GM18517 (cell line): ENCODE measurements around the gene MADD.

ENCODE experiments used
- ATAC-seq: cut with Tn5 transposase; IDR thresholded peaks from one replicate; pipeline ENCODE4 v1.9.1; 2021; ENCODE audit warnings: mild to moderate bottlenecking, moderate library complexity; ENCODE audit not compliant: unreplicated experiment

The MADD gene

GRCh38 chr11:47269829-47270305 is at the start of gene MADD:
TSS of gene MADD (plus strand) at chr11:47270133.
- ATAC-seq, result peak; percentile 74

GRCh38 chr11:47220401-47220821 is 49.5 kb upstream of the MADD start:
- no peak for ATAC-seq

GRCh38 chr11:47222696-47223095 is 47.2 kb upstream of the MADD start:
- no peak for ATAC-seq

GRCh38 chr11:47225552-47226400 is 44.2 kb upstream of the MADD start:
- peak; percentile 81 for ATAC-seq

- ATAC-seq, result no peak
These were observed 40.8 kb upstream of the MADD start for GRCh38 chr11:47229161-47229560.

- no peak for ATAC-seq
These were observed 36.9 kb upstream of the MADD start for GRCh38 chr11:47233051-47233450.

- ATAC-seq, result no peak
These were observed 35.8 kb upstream of the MADD start for GRCh38 chr11:47233989-47234668.

GRCh38 chr11:47234669-47235100 is 35.2 kb upstream of the MADD start:
- ATAC-seq, result no peak

- no peak for ATAC-seq
These were observed 34.8 kb upstream of the MADD start for GRCh38 chr11:47235163-47235562.

- no peak for ATAC-seq
These were observed 33.5 kb upstream of the MADD start for GRCh38 chr11:47236482-47236881.

GRCh38 chr11:47239852-47240251 is 30.1 kb upstream of the MADD start:
- ATAC-seq, result no peak

- no peak for ATAC-seq
These were observed 28.1 kb upstream of the MADD start for GRCh38 chr11:47241841-47242301.

GRCh38 chr11:47242596-47243192 is 27.2 kb upstream of the MADD start:
- ATAC-seq, result no peak

- ATAC-seq, result no peak
These were observed 26.5 kb upstream of the MADD start for GRCh38 chr11:47243454-47243853.

- no peak for ATAC-seq
These were observed 25.2 kb upstream of the MADD start for GRCh38 chr11:47244448-47245350.

GRCh38 chr11:47245611-47246357 is 24.1 kb upstream of the MADD start:
- no peak for ATAC-seq

- ATAC-seq, result no peak
These were observed 22.4 kb upstream of the MADD start for GRCh38 chr11:47247502-47247901.

GRCh38 chr11:47248304-47248663 is 21.6 kb upstream of the MADD start:
- ATAC-seq, result peak; percentile 33

- ATAC-seq, result peak; percentile 85
These were observed 21.1 kb upstream of the MADD start, which contains the start of gene ACP2 for GRCh38 chr11:47248664-47249377. TSS of gene ACP2 (minus strand) at chr11:47248814. CDS start at chr11:47248789, 25 bp downstream.
